Measurements from ENCODE around the gene RTP1. TPM values are rescaled to one million over a fixed set of nuclear protein-coding genes. Genes with fewer than 3 reads are reported as not detected.

The RTP1 gene
- total RNA-seq, 2 donors from 2014 or later = not detected

DNA sequence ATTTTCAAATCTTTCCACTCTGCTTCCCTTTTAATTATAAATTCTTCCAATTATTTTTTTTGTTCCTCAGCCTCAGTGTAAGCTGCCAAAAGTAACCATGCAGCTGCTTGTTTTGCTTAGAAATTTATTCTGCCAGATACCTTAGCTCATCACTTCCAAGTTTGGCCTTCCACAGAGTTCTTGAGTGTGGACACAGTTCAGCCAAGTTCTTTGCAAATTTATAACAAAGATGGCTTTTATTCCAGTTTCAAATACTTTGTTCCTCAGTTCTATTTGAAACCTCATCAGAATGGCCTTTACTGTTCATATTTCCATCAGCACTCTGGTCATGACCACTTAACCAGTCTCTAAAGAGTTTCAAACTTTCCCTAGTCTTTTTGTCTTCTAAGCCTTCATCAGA is 10.3 kb downstream of the RTP1 start:
- Histone ChIP-seq H3K27me3 (replicated peaks; ENCODE audit: insufficient read depth) (no peaks in the 10 kb centered on the region), H3K9me3 (no peaks in the 10 kb centered on the region), H3K4me1 (replicated peaks) (peaks cover 4% of the 10 kb centered on the region), H3K27ac (peak overlapping the region; percentile 9 to 52), H3K4me3 (no peak overlapping the region), H3K36me3 (no peaks in the 10 kb centered on the region)
- intact Hi-C loops (cut with DNase I) = no loop called here
- no peak for DNase-seq (ENCODE audit: low spot score)
- TF ChIP-seq POLR2AphosphoS5 (IDR thresholded peaks at IDR 0.05) (no peak), POLR2A (IDR thresholded peaks at IDR 0.05) (no peak), CTCF (IDR thresholded peaks at IDR 0.05) (no peak)

- no peaks in the 10 kb centered on the region for H3K9me3 ChIP-seq
- TF ChIP-seq CTCF (IDR thresholded peaks at IDR 0.05) = no peak
- TF ChIP-seq POLR2AphosphoS5 (IDR thresholded peaks at IDR 0.05) = peak; percentile 30
- TF ChIP-seq POLR2A (IDR thresholded peaks at IDR 0.05) = no peak
- H3K27ac ChIP-seq = peak overlapping the region; percentile 10 to 52
- intact Hi-C loops (cut with DNase I) = no loop called here
- DNase-seq (ENCODE audit: low spot score) = peak; percentile 26
- H3K27me3 ChIP-seq (replicated peaks; ENCODE audit: insufficient read depth) = no peaks in the 10 kb centered on the region
- peaks cover 4% of the 10 kb centered on the region for H3K4me1 ChIP-seq (replicated peaks)
- H3K36me3 ChIP-seq = no peaks in the 10 kb centered on the region
- 29% methylated on average over 1 of the region's 1 CpG for WGBS
- no peak overlapping the region for H3K4me3 ChIP-seq
Observed at GRCh38 chr3:187208159-187208558, 10.9 kb downstream of the RTP1 start.

DNA sequence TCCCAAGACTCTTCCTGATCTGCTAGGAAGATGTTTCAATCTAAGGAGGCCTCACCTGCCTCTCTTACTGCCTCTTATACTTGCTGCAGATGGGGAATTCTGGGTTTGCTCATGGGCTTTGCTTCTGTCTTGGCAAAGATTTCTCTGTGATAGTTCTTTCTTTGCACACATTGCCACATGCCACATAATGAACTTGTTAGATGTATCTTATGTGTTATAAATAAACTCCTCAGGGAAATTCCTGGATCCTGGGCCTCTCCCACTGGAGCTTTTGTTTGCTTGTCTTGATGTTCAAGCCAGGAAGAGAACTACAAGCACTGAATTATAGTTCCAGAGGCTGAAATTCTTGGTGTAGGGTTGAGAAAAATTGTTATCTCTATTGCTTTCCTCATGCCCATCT is 12.2 kb downstream of the RTP1 start:
- Histone ChIP-seq H3K9me3 (no peaks in the 10 kb centered on the region), H3K4me1 (replicated peaks) (peaks cover 4% of the 10 kb centered on the region), H3K27ac (peak overlapping the region; percentile 4 to 52), H3K27me3 (replicated peaks; ENCODE audit: insufficient read depth) (no peaks in the 10 kb centered on the region), H3K36me3 (no peaks in the 10 kb centered on the region), H3K4me3 (no peak overlapping the region)
- no peak for DNase-seq (ENCODE audit: low spot score)
- TF ChIP-seq CTCF (IDR thresholded peaks at IDR 0.05) (no peak), POLR2AphosphoS5 (IDR thresholded peaks at IDR 0.05) (no peak)
- intact Hi-C loops (cut with DNase I) = no loop called here

DNA sequence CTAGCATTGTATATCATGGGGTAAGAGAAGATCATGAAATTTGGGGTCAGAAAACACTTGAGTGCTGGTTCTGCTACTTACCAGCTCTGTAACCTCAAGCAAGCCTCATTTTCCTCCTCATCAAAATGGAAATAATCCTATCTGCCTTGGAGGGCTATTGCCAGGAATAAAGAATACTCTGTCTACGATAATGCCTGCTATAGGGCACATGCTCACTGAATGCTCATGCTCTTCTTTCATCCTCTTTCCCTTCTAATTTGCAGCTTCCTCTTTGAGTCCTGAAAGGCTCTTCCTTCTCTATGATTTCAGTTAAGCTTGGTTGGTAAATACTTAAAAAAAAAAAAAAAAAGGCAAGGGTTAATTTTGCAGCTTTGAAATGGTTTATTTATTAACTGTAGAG is 12.8 kb downstream of the RTP1 start:
- intact Hi-C loops (cut with DNase I) = loop anchor here (10.0 kb wide), 1 partner anchor 85 kb away; the partner anchor contains the start of gene MASP1
- Histone ChIP-seq H3K4me1 (replicated peaks) (peaks cover 4% of the 10 kb centered on the region), H3K9me3 (no peaks in the 10 kb centered on the region), H3K4me3 (no peak overlapping the region), H3K36me3 (no peaks in the 10 kb centered on the region), H3K27me3 (replicated peaks; ENCODE audit: insufficient read depth) (no peaks in the 10 kb centered on the region), H3K27ac (peak overlapping the region; percentile 4 to 52)
- TF ChIP-seq CTCF (IDR thresholded peaks at IDR 0.05) (no peak), POLR2A (IDR thresholded peaks at IDR 0.05) (no peak), POLR2AphosphoS5 (IDR thresholded peaks at IDR 0.05) (no peak)
- WGBS = 70% methylated on average over 1 of the region's 1 CpG
- no peak for DNase-seq (ENCODE audit: low spot score)

GRCh38 chr3:187210545-187211327 is 13.4 kb downstream of the RTP1 start:
- 52% methylated on average over 6 of the region's 6 CpGs for WGBS
- peak overlapping the region; percentile 14 to 28 for H3K27ac ChIP-seq
- intact Hi-C loops (cut with DNase I) = loop anchor here (10.0 kb wide), 1 partner anchor 84 kb away; the partner anchor contains the start of gene MASP1
- DNase-seq (ENCODE audit: low spot score) = no peak
- TF ChIP-seq POLR2AphosphoS5 (IDR thresholded peaks at IDR 0.05) (no peak), POLR2A (IDR thresholded peaks at IDR 0.05) (no peak), CTCF (IDR thresholded peaks at IDR 0.05) (no peak)
- no peaks in the 10 kb centered on the region for H3K9me3 ChIP-seq
- peaks cover 4% of the 10 kb centered on the region for H3K4me1 ChIP-seq (replicated peaks)
- H3K36me3 ChIP-seq = no peaks in the 10 kb centered on the region
- no peaks in the 10 kb centered on the region for H3K27me3 ChIP-seq (replicated peaks; ENCODE audit: insufficient read depth)
- H3K4me3 ChIP-seq = no peak overlapping the region

Measured in prostate gland (tissue), 2 donors.